ENCODE data around the gene FHOD3. TPM values are rescaled to one million over a fixed set of nuclear protein-coding genes. Genes with fewer than 3 reads are reported as not detected.
"Not testable (repeated sequence)": the region's sequence is repeated elsewhere in the genome, so short reads cannot be mapped to it uniquely, and the experiment has no call there.

Gene FHOD3
- total RNA-seq, 1 experiment from 2014 or later: 2.9 TPM

GRCh38 chr18:36718705-36719328 is 421.3 kb downstream of the FHOD3 start:
- no TSS peak for BruUV-seq (replicated peaks)
- intact Hi-C loops (cut with micrococcal nuclease; ENCODE audit: unreplicated experiment): no loop called here
- no peak overlapping the region for H3K27ac Mint-ChIP-seq (ENCODE audit: unreplicated experiment)
- TF ChIP-seq CTCF (IDR thresholded peaks at IDR 0.05; ENCODE audit: unreplicated experiment): no peak
- no peaks in the 10 kb centered on the region for H3K4me1 Mint-ChIP-seq (ENCODE audit: low read depth, unreplicated experiment)
- DNase-seq: no peak
- H3K27me3 Mint-ChIP-seq (ENCODE audit: unreplicated experiment): peaks cover 21% of the 10 kb centered on the region
- CTCF ChIA-PET: no interaction called here
- H3K4me3 Mint-ChIP-seq (ENCODE audit: low read depth, unreplicated experiment): no peak overlapping the region
- no peaks in the 10 kb centered on the region for H3K36me3 Mint-ChIP-seq (ENCODE audit: insufficient read depth, unreplicated experiment)
- no peaks in the 10 kb centered on the region for H3K9me3 Mint-ChIP-seq (ENCODE audit: low read depth, unreplicated experiment)

GRCh38 chr18:36719630-36720029 is 422.1 kb downstream of the FHOD3 start:
- Mint-ChIP-seq H3K36me3 (ENCODE audit: insufficient read depth, unreplicated experiment) (no peaks in the 10 kb centered on the region), H3K27me3 (ENCODE audit: unreplicated experiment) (peaks cover 30% of the 10 kb centered on the region), H3K27ac (ENCODE audit: unreplicated experiment) (no peak overlapping the region), H3K9me3 (ENCODE audit: low read depth, unreplicated experiment) (no peaks in the 10 kb centered on the region), H3K4me1 (ENCODE audit: low read depth, unreplicated experiment) (no peaks in the 10 kb centered on the region), H3K4me3 (ENCODE audit: low read depth, unreplicated experiment) (no peak overlapping the region)
- no peak for TF ChIP-seq CTCF (IDR thresholded peaks at IDR 0.05; ENCODE audit: unreplicated experiment)
- no TSS peak for BruUV-seq (replicated peaks)
- CTCF ChIA-PET: no interaction called here
- no peak for DNase-seq
- intact Hi-C loops (cut with micrococcal nuclease; ENCODE audit: unreplicated experiment): no loop called here

- CTCF ChIA-PET: interaction anchor here (0.9 kb wide), 1 partner anchor 12 kb away, joined by 4 read pairs; no protein-coding TSS in a partner anchor
- H3K4me3 Mint-ChIP-seq (ENCODE audit: low read depth, unreplicated experiment); H3K9me3 Mint-ChIP-seq (ENCODE audit: low read depth, unreplicated experiment); intact Hi-C loops (cut with micrococcal nuclease; ENCODE audit: unreplicated experiment); H3K36me3 Mint-ChIP-seq (ENCODE audit: insufficient read depth, unreplicated experiment); H3K27ac Mint-ChIP-seq (ENCODE audit: unreplicated experiment); H3K4me1 Mint-ChIP-seq (ENCODE audit: low read depth, unreplicated experiment); BruUV-seq (replicated peaks); DNase-seq: not testable (repeated sequence)
- H3K27me3 Mint-ChIP-seq (ENCODE audit: unreplicated experiment): peaks cover 47% of the 10 kb centered on the region
Observed at GRCh38 chr18:36721351-36721750, 423.8 kb downstream of the FHOD3 start.

- no peaks in the 10 kb centered on the region for H3K36me3 Mint-ChIP-seq (ENCODE audit: insufficient read depth, unreplicated experiment)
- no peaks in the 10 kb centered on the region for H3K4me1 Mint-ChIP-seq (ENCODE audit: low read depth, unreplicated experiment)
- no peak for DNase-seq
- intact Hi-C loops (cut with micrococcal nuclease; ENCODE audit: unreplicated experiment): no loop called here
- H3K4me3 Mint-ChIP-seq (ENCODE audit: low read depth, unreplicated experiment): no peak overlapping the region
- H3K27ac Mint-ChIP-seq (ENCODE audit: unreplicated experiment): no peak overlapping the region
- H3K27me3 Mint-ChIP-seq (ENCODE audit: unreplicated experiment): peaks cover 55% of the 10 kb centered on the region
- H3K9me3 Mint-ChIP-seq (ENCODE audit: low read depth, unreplicated experiment): no peaks in the 10 kb centered on the region
- CTCF ChIA-PET: no interaction called here
- no peak for TF ChIP-seq CTCF (IDR thresholded peaks at IDR 0.05; ENCODE audit: unreplicated experiment)
- no TSS peak for BruUV-seq (replicated peaks)
Observed at GRCh38 chr18:36724169-36724568, 426.7 kb downstream of the FHOD3 start.

- no peak for TF ChIP-seq CTCF (IDR thresholded peaks at IDR 0.05; ENCODE audit: unreplicated experiment)
- CTCF ChIA-PET: no interaction called here
- Mint-ChIP-seq H3K4me3 (ENCODE audit: low read depth, unreplicated experiment) (no peak overlapping the region), H3K9me3 (ENCODE audit: low read depth, unreplicated experiment) (no peaks in the 10 kb centered on the region), H3K36me3 (ENCODE audit: insufficient read depth, unreplicated experiment) (no peaks in the 10 kb centered on the region), H3K27me3 (ENCODE audit: unreplicated experiment) (peaks cover 55% of the 10 kb centered on the region), H3K4me1 (ENCODE audit: low read depth, unreplicated experiment) (no peaks in the 10 kb centered on the region), H3K27ac (ENCODE audit: unreplicated experiment) (no peak overlapping the region)
- intact Hi-C loops (cut with micrococcal nuclease; ENCODE audit: unreplicated experiment): no loop called here
- no peak for DNase-seq
- BruUV-seq (replicated peaks): no TSS peak
Observed at GRCh38 chr18:36724591-36725001, 427.1 kb downstream of the FHOD3 start.
